Osteoblast (primary cell): Measurements from ENCODE around the gene HEBP1. TPM values are rescaled to one million over a fixed set of nuclear protein-coding genes. Genes with fewer than 3 reads are reported as not detected.
A peak's percentile ranks its signal among the peaks of the same experiment; 100 is the strongest.

Experiments used
- DNase-seq: peaks from one replicate; pipeline ENCODE4 v3.0.0; 2011; ENCODE audit warnings: low spot score, mixed read lengths; ENCODE audit not compliant: insufficient read length; ENCODE audit errors: missing footprints
- H2AFZ ChIP-seq: 2 replicates; pipeline ENCODE4 v1.6.0; 2011; ENCODE audit warnings: mild to moderate bottlenecking, low read length
- H3K27ac ChIP-seq: 2 replicates; pipeline ENCODE4 v1.5.1; 2011; ENCODE audit warnings: mild to moderate bottlenecking, low read depth, low read length, moderate library complexity
- H3K27me3 ChIP-seq: 2 replicates; pipeline ENCODE4 v1.6.0; 2012; ENCODE audit warnings: mild to moderate bottlenecking, control low read depth, inconsistent platforms, low read length, moderate library complexity; ENCODE audit not compliant: insufficient read depth
- H3K36me3 ChIP-seq: 2 replicates; pipeline ENCODE4 v1.5.1; 2011; ENCODE audit warnings: mild to moderate bottlenecking, low read length, control low read depth, moderate library complexity; ENCODE audit not compliant: insufficient read depth
- H3K4me1 ChIP-seq: 2 replicates; pipeline ENCODE4 v1.5.1; 2011; ENCODE audit warnings: mild to moderate bottlenecking, low read length, control low read depth, moderate library complexity; ENCODE audit not compliant: insufficient read depth
- H3K4me2 ChIP-seq: 2 replicates; pipeline ENCODE4 v1.6.0; 2011; ENCODE audit warnings: mild to moderate bottlenecking, low read length; ENCODE audit not compliant: insufficient read depth
- H3K4me3 ChIP-seq: fragments of 200-600 bp; sonication (generic); 3 replicates; pipeline ENCODE4 v1.5.1; 2012; ENCODE audit warnings: mild to moderate bottlenecking, low read length, inconsistent platforms; ENCODE audit not compliant: insufficient read depth
- H3K79me2 ChIP-seq: 2 replicates; pipeline ENCODE4 v1.6.0; 2012; ENCODE audit warnings: mild to moderate bottlenecking, low read length, control low read depth, inconsistent platforms; ENCODE audit not compliant: insufficient read depth
- H3K9me3 ChIP-seq: 2 replicates; pipeline ENCODE4 v1.5.1; 2011; ENCODE audit warnings: low read depth, low read length, control low read depth
- H4K20me1 ChIP-seq: 2 replicates; pipeline ENCODE4 v1.6.0; 2012; ENCODE audit warnings: mild to moderate bottlenecking, low read length, control low read depth; ENCODE audit not compliant: insufficient read depth
- total RNA-seq: library from RNA; depleted of rRNA; stranded (reverse); fragments of >200 nt; gene quantifications from 2 replicates; pipeline ENCODE4 v1.2.3, GENCODE V29; 2012
- TF ChIP-seq, protein P1 (sequence below): IDR thresholded peaks from 2 replicates; pipeline ENCODE4 v1.5.1; 2011; ENCODE audit warnings: mild to moderate bottlenecking, low read depth, low read length, moderate library complexity; ENCODE audit errors: extremely low read depth

Gene HEBP1, protein sequence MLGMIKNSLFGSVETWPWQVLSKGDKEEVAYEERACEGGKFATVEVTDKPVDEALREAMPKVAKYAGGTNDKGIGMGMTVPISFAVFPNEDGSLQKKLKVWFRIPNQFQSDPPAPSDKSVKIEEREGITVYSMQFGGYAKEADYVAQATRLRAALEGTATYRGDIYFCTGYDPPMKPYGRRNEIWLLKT
- 16.6 and 20.3 TPM in 2 replicates for total RNA-seq

DNA sequence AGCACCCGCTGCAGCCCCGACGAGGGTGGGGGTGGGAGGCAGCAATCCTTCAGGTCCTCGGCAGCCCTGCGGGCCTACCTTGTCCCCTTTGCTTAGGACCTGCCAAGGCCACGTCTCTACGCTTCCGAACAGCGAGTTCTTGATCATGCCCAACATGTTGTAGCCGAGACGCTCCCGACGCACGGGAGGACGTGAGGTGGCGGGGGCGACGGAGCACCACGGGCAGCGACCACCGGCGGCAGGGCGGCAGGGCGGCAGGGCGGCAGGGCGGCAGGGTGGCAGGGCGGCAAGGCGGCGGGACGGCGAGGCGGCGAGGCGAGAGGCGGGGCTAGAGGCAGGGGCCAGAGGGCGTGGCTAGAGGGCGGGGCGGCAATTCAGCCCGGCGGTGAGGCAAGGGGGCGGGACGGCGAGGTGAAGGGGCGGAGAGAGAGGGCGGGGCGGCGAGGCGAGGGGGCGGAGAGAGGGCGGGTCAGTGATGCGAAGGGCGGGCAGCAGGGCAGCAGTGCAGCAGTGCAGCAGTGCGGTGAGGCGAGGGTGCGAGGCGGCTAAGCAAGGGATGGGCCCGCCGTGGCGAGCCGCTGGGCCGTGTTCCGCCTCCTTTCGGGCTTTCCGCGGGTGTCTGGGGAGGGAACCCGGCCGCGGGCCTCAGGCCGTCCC, at the start of gene HEBP1:
TSS of gene HEBP1 (minus strand) at position 307 of the 657 bp plus-strand sequence. CDS start at position 156, 151 bp downstream.
- Histone ChIP-seq H4K20me1 (peaks cover 21% of the 10 kb centered on the region), H3K9me3 (no peaks in the 10 kb centered on the region), H2AFZ (peak within 1 kb of the TSS; percentile 78), H3K79me2 (peaks cover 71% of the 10 kb centered on the region), H3K27me3 (no peaks in the 10 kb centered on the region), H3K27ac (peak within 1 kb of the TSS; percentile 78), H3K4me1 (peaks cover 34% of the 10 kb centered on the region), H3K4me3 (peak within 1 kb of the TSS; percentile 84), H3K36me3 (no peaks in the 10 kb centered on the region), H3K4me2 (peak within 1 kb of the TSS; percentile 94)
- peak; percentile 99 for DNase-seq
- TF ChIP-seq, protein P1, sequence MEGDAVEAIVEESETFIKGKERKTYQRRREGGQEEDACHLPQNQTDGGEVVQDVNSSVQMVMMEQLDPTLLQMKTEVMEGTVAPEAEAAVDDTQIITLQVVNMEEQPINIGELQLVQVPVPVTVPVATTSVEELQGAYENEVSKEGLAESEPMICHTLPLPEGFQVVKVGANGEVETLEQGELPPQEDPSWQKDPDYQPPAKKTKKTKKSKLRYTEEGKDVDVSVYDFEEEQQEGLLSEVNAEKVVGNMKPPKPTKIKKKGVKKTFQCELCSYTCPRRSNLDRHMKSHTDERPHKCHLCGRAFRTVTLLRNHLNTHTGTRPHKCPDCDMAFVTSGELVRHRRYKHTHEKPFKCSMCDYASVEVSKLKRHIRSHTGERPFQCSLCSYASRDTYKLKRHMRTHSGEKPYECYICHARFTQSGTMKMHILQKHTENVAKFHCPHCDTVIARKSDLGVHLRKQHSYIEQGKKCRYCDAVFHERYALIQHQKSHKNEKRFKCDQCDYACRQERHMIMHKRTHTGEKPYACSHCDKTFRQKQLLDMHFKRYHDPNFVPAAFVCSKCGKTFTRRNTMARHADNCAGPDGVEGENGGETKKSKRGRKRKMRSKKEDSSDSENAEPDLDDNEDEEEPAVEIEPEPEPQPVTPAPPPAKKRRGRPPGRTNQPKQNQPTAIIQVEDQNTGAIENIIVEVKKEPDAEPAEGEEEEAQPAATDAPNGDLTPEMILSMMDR: no peak

DNA sequence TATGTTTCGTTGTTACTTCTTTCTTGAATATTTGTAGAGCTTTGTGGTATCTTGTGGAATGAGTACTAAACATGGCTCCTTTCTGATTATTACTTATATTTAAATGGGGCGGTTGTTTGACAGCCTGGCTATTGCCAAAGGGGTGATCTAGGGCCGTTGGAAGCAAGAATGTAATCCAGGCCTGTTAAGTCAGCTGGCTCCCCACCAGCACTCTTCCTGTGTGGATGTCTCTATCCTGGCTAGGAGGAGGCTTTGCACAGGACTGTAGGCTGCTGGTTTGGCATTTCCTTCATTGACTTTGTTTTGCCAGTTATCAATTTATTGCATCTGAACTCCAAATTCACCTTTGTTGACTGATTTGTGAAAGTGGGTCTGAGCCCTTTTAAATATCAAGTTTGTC, 49.8 kb upstream of the HEBP1 start:
- no peak overlapping the region for H2AFZ ChIP-seq
- H3K27me3 ChIP-seq: no peaks in the 10 kb centered on the region
- TF ChIP-seq, protein P1: no peak
- peaks cover 7% of the 10 kb centered on the region for H3K79me2 ChIP-seq
- H3K4me1 ChIP-seq: peaks cover 15% of the 10 kb centered on the region
- no peaks in the 10 kb centered on the region for H3K9me3 ChIP-seq
- no peaks in the 10 kb centered on the region for H3K36me3 ChIP-seq
- no peak overlapping the region for H3K4me3 ChIP-seq
- H4K20me1 ChIP-seq: no peaks in the 10 kb centered on the region
- no peak overlapping the region for H3K27ac ChIP-seq
- no peak for DNase-seq
- no peak overlapping the region for H3K4me2 ChIP-seq

DNA sequence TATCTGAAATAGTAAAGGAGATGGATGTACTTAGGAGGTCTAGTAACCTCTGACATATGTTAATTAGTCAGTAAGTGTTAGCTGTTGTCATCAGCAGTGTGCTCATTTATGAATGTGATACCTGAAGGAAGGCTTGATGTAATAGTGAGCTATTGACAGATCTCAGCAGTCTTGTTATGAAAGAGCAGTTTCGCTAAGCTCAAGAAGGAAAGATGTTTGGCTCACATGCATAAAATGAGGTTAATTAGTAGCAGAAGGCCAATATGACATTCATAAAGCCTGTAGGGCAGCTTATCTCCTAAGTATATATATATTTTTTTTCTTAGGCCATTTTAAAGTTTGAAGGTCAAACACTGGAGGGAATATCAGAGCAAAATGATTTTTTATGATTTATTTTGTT, 46.9 kb upstream of the HEBP1 start:
- Histone ChIP-seq H3K27ac (no peak overlapping the region), H3K4me3 (no peak overlapping the region)

DNA sequence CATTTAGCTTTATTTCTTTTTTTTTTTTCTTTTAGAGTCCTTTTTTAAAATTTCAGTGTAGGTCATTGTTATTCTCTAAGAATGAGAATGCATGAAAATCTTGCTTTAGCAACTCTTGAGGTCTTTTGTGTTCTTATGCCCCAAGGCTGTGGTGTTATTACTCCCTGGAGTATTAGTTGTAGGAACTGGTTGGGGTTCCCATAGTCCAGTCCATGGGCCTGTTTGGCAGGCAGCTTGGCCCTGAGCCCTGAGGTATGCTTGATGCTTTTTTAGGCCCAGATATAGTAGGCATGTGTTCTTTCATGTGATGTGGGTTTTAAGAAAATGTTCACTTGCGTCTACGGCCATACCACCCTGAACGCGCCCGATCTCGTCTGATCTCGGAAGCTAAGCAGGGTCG, 45.8 kb upstream of the HEBP1 start:
- no peak for DNase-seq
- H3K79me2 ChIP-seq: peaks cover 5% of the 10 kb centered on the region
- H3K36me3 ChIP-seq: no peaks in the 10 kb centered on the region
- H4K20me1 ChIP-seq: no peaks in the 10 kb centered on the region
- TF ChIP-seq, protein P1: no peak
- H3K9me3 ChIP-seq: no peaks in the 10 kb centered on the region
- H3K27ac ChIP-seq: no peak overlapping the region
- no peak overlapping the region for H2AFZ ChIP-seq
- no peaks in the 10 kb centered on the region for H3K27me3 ChIP-seq
- no peak overlapping the region for H3K4me2 ChIP-seq
- H3K4me1 ChIP-seq: peaks cover 24% of the 10 kb centered on the region
- H3K4me3 ChIP-seq: no peak overlapping the region

More for the DNA sequence above, 46.9 kb upstream of the HEBP1 start:
- Histone ChIP-seq H3K9me3 (no peaks in the 10 kb centered on the region), H3K4me2 (no peak overlapping the region), H4K20me1 (no peaks in the 10 kb centered on the region), H2AFZ (no peak overlapping the region), H3K27me3 (no peaks in the 10 kb centered on the region), H3K36me3 (no peaks in the 10 kb centered on the region), H3K79me2 (peaks cover 8% of the 10 kb centered on the region), H3K4me1 (peaks cover 24% of the 10 kb centered on the region)
- TF ChIP-seq, protein P1: no peak
- DNase-seq: no peak
